Uterus (tissue), 2 donors: ENCODE results near the gene DRD3.

Source experiments
- CTCF ChIP-seq, 4 experiments: fragments of 200-600 bp in 2 of 4; fragments of 450-650 bp in 2 of 4; sonication (generic) in 2 of 4; IDR thresholded peaks; one replicate each; pipeline ENCODE4 v1.5.1; 2016 to 2019; ENCODE audit warnings: antibody characterized with exemption in 4 of 4, mild to moderate bottlenecking in 2 of 4, moderate library complexity in 1 of 4
- POLR2A ChIP-seq, 2 donors: fragments of 450-650 bp; IDR thresholded peaks; one replicate each; pipeline ENCODE4 v1.6.1; 2016; ENCODE audit warnings: antibody characterized with exemption in 2 of 2, mild to moderate bottlenecking in 1 of 2, moderate library complexity in 1 of 2

- TF ChIP-seq POLR2A (IDR thresholded peaks at IDR 0.05) (no peak), CTCF (IDR thresholded peaks at IDR 0.05) (no peak)
These were observed 95.7 kb downstream of the DRD3 start for GRCh38 chr3:114083112-114083511.
